Measurements from ENCODE around the gene CASTOR2.
"Not testable (repeated sequence)": the region's sequence is repeated elsewhere in the genome, so short reads cannot be mapped to it uniquely, and the experiment has no call there.

Gene CASTOR2

DNA sequence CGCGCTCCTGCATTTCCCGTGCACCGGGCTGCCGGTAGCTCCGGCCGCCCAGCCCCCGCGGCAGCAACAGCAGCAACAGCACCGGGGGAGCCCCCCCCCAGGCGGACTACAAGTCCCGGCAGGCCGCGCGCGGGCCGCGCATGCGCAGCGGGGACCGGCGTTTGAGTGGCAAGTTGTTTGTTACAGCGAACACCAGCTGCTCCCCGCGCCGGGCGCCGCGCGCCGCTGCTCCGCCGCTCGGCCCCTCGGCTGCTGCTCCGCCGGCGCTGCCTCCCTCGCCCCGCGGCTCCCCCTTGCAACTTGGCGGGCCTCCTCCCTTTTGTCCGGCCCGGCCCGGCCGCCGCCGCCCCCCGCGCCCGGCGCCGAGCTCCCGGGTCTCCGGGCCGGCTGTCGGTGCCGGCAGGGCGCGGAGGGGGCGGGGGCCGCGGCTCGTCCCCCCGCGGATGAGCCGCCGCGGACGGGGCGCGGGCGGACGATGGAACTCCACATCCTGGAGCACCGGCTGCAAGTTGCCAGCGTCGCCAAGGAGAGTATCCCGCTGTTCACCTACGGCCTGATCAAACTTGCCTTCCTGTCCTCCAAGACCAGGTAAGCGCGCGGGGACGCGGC, at the start of gene CASTOR2:
Gene CASTOR2 (plus strand): TSS at position 195 of the 609 bp plus-strand sequence. CDS start 281 bp downstream, at position 476.
- not testable (repeated sequence) for H3K9me3 ChIP-seq (ENCODE audit: insufficient read depth, low read depth, low read length); H3K27me3 ChIP-seq (ENCODE audit: insufficient read depth, low read length); H3K27ac ChIP-seq (ENCODE audit: low read length); H3K9ac ChIP-seq (ENCODE audit: low read depth, low read length); H3K4me1 ChIP-seq (ENCODE audit: insufficient read depth, low read length); H3K36me3 ChIP-seq (ENCODE audit: insufficient read depth, low read depth, low read length)
- peak within 1 kb of the TSS; percentile 49; the same call in 1 of the 2 replicates for H3K4me3 ChIP-seq (ENCODE audit: low read length)

- not testable (repeated sequence) for H3K4me3 ChIP-seq (ENCODE audit: low read length); H3K4me1 ChIP-seq (ENCODE audit: insufficient read depth, low read length); H3K27me3 ChIP-seq (ENCODE audit: insufficient read depth, low read length); H3K9me3 ChIP-seq (ENCODE audit: insufficient read depth, low read depth, low read length); H3K9ac ChIP-seq (ENCODE audit: low read depth, low read length); H3K27ac ChIP-seq (ENCODE audit: low read length); H3K36me3 ChIP-seq (ENCODE audit: insufficient read depth, low read depth, low read length)
Observed at GRCh38 chr7:74922321-74922890, 42.1 kb upstream of the CASTOR2 start.

- H3K36me3 ChIP-seq (ENCODE audit: insufficient read depth, low read depth, low read length); H3K27me3 ChIP-seq (ENCODE audit: insufficient read depth, low read length); H3K27ac ChIP-seq (ENCODE audit: low read length); H3K4me3 ChIP-seq (ENCODE audit: low read length); H3K9me3 ChIP-seq (ENCODE audit: insufficient read depth, low read depth, low read length); H3K9ac ChIP-seq (ENCODE audit: low read depth, low read length); H3K4me1 ChIP-seq (ENCODE audit: insufficient read depth, low read length): not testable (repeated sequence)
Observed at GRCh38 chr7:74923644-74924043, 40.9 kb upstream of the CASTOR2 start.

GRCh38 chr7:74926968-74927367, 37.5 kb upstream of the CASTOR2 start:
- not testable (repeated sequence) for H3K4me1 ChIP-seq (ENCODE audit: insufficient read depth, low read length); H3K9me3 ChIP-seq (ENCODE audit: insufficient read depth, low read depth, low read length); H3K9ac ChIP-seq (ENCODE audit: low read depth, low read length); H3K4me3 ChIP-seq (ENCODE audit: low read length); H3K27ac ChIP-seq (ENCODE audit: low read length); H3K36me3 ChIP-seq (ENCODE audit: insufficient read depth, low read depth, low read length); H3K27me3 ChIP-seq (ENCODE audit: insufficient read depth, low read length)

DNA sequence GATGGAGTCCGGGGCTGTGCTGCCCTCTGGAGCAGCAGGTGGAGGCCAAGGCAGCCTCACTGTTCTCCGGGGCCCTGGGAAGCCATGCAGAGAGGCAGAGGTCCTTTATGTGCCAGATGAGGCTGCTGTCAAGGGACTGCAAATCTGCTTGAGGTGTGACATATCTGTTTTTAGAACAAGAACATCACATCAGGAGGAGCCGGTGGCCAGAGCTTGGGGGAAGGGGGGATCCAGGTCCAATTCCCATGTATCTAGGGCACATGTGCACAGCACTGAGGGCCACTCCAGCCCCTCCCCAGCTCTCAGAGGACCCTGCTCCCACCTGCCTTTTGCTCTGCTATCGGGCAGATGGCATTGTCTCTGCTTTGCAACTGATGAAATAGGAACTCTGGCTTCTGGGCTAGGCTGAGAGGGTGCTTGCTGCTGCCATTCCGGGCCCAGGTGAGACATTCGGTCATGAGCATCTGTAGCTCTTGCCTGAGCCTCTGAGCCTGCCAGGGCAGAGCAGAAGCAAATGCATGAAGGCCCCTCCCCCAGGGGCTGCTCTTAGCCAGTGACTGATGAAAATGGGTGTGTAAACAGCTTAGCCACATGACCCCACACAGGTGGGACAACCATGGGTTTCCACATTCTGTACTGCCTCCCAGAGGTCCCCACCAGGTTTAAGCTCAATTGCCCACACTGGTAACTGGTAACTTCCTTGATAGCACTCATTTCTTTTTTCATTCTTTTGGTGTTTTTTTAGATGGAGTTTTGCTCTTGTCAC, 32.8 kb upstream of the CASTOR2 start:
- H3K9ac ChIP-seq (ENCODE audit: low read depth, low read length): not testable (repeated sequence)

DNA sequence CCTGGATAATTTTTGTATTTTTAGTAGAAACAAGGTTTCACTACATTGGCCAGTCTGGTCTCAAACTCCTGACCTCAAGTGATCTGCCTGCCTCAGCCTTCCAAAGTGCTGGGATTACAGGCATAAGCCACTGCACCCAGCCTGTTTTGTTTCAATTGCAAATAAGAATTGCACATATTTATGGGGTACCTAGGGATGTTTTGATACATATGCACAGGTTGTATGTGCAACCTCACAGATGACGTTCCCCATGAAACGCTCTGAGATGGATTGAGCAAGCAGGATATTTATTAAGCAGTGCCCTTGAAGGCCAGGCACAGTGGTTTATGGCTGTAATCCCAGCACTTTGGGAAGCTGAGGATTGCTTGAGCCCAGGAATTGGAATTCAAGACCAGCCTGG, 25.1 kb upstream of the CASTOR2 start:
- H3K4me1 ChIP-seq (ENCODE audit: insufficient read depth, low read length); H3K4me3 ChIP-seq (ENCODE audit: low read length); H3K27me3 ChIP-seq (ENCODE audit: insufficient read depth, low read length); H3K9ac ChIP-seq (ENCODE audit: low read depth, low read length); H3K27ac ChIP-seq (ENCODE audit: low read length); H3K36me3 ChIP-seq (ENCODE audit: insufficient read depth, low read depth, low read length); H3K9me3 ChIP-seq (ENCODE audit: insufficient read depth, low read depth, low read length): not testable (repeated sequence)

More for the DNA sequence above, 32.8 kb upstream of the CASTOR2 start:
- not testable (repeated sequence) for H3K27ac ChIP-seq (ENCODE audit: low read length); H3K9me3 ChIP-seq (ENCODE audit: insufficient read depth, low read depth, low read length); H3K4me1 ChIP-seq (ENCODE audit: insufficient read depth, low read length); H3K36me3 ChIP-seq (ENCODE audit: insufficient read depth, low read depth, low read length); H3K4me3 ChIP-seq (ENCODE audit: low read length); H3K27me3 ChIP-seq (ENCODE audit: insufficient read depth, low read length)

- not testable (repeated sequence) for H3K9me3 ChIP-seq (ENCODE audit: insufficient read depth, low read depth, low read length); H3K27ac ChIP-seq (ENCODE audit: low read length); H3K9ac ChIP-seq (ENCODE audit: low read depth, low read length); H3K4me3 ChIP-seq (ENCODE audit: low read length); H3K4me1 ChIP-seq (ENCODE audit: insufficient read depth, low read length); H3K36me3 ChIP-seq (ENCODE audit: insufficient read depth, low read depth, low read length); H3K27me3 ChIP-seq (ENCODE audit: insufficient read depth, low read length)
Observed at GRCh38 chr7:74941302-74942069, 23.0 kb upstream of the CASTOR2 start.

- H3K4me3 ChIP-seq (ENCODE audit: low read length); H3K4me1 ChIP-seq (ENCODE audit: insufficient read depth, low read length); H3K27me3 ChIP-seq (ENCODE audit: insufficient read depth, low read length); H3K27ac ChIP-seq (ENCODE audit: low read length); H3K9me3 ChIP-seq (ENCODE audit: insufficient read depth, low read depth, low read length); H3K9ac ChIP-seq (ENCODE audit: low read depth, low read length); H3K36me3 ChIP-seq (ENCODE audit: insufficient read depth, low read depth, low read length): not testable (repeated sequence)
Observed at GRCh38 chr7:74943923-74944322, 20.6 kb upstream of the CASTOR2 start.

DNA sequence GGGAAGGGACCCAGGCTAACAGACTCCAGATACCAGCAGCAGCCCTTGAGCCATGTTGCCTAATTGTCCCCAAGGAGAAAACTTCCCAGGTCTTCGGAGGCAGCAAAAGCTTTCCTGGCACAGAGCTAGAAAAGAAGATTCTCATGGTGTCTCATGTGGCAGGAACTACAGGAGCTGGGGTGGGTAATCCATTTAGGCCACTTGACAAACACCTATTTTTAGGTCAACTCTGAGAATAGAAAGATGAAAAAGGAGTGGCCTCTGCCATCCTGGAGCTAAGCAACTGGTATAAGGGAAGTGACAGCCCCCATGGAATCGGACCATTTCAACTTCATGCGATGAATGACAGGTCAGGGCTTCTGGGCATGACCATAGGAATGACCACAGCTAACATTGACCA, 16.8 kb upstream of the CASTOR2 start:
- not testable (repeated sequence) for H3K36me3 ChIP-seq (ENCODE audit: insufficient read depth, low read depth, low read length); H3K9me3 ChIP-seq (ENCODE audit: insufficient read depth, low read depth, low read length); H3K27ac ChIP-seq (ENCODE audit: low read length); H3K9ac ChIP-seq (ENCODE audit: low read depth, low read length); H3K4me1 ChIP-seq (ENCODE audit: insufficient read depth, low read length); H3K4me3 ChIP-seq (ENCODE audit: low read length); H3K27me3 ChIP-seq (ENCODE audit: insufficient read depth, low read length)

GRCh38 chr7:74953774-74954173, 10.7 kb upstream of the CASTOR2 start:
- not testable (repeated sequence) for H3K36me3 ChIP-seq (ENCODE audit: insufficient read depth, low read depth, low read length); H3K9ac ChIP-seq (ENCODE audit: low read depth, low read length); H3K27ac ChIP-seq (ENCODE audit: low read length); H3K4me1 ChIP-seq (ENCODE audit: insufficient read depth, low read length); H3K27me3 ChIP-seq (ENCODE audit: insufficient read depth, low read length); H3K4me3 ChIP-seq (ENCODE audit: low read length); H3K9me3 ChIP-seq (ENCODE audit: insufficient read depth, low read depth, low read length)

DNA sequence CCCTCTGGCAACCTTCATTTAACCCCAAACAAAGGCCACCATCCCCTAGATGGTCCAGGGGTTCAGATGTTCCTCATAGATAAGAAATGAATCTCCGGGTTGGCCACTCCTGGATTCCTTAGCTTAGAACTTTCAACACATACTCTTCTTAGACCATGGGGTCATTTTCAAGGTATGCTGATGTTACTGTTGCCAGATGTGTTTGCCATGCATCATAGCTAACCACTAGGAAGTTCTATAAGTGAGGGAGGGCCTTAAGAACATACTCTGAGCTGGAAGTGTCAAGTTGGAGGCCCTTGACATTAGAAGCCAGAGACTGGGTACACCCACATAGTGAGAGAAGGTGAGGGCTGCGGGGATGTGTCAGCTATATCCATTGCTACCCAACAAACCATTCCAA, 6.2 kb upstream of the CASTOR2 start:
- not testable (repeated sequence) for H3K9ac ChIP-seq (ENCODE audit: low read depth, low read length); H3K4me3 ChIP-seq (ENCODE audit: low read length); H3K27ac ChIP-seq (ENCODE audit: low read length); H3K9me3 ChIP-seq (ENCODE audit: insufficient read depth, low read depth, low read length); H3K27me3 ChIP-seq (ENCODE audit: insufficient read depth, low read length); H3K36me3 ChIP-seq (ENCODE audit: insufficient read depth, low read depth, low read length); H3K4me1 ChIP-seq (ENCODE audit: insufficient read depth, low read length)

Data from iPS-20b (cell line).